Measurements from ENCODE around the gene MTHFD2. TPM values are rescaled to one million over a fixed set of nuclear protein-coding genes. Genes with fewer than 3 reads are reported as not detected.
"Not testable (repeated sequence)": the region's sequence is repeated elsewhere in the genome, so short reads cannot be mapped to it uniquely, and the experiment has no call there.

Gene MTHFD2
- total RNA-seq, 1 experiment from 2014 or later, result 118 TPM

- Histone ChIP-seq H3K9me2 (replicated peaks; ENCODE audit: low read length) (no peaks in the 10 kb centered on the region), H3K27ac (ENCODE audit: low read length) (peak overlapping the region; percentile 70), H4K20me1 (ENCODE audit: low read length) (peaks cover 41% of the 10 kb centered on the region), H3K4me2 (ENCODE audit: low read length) (peak overlapping the region; percentile 69), H3K27me3 (ENCODE audit: low read length) (no peaks in the 10 kb centered on the region), H3K79me2 (ENCODE audit: low read length) (peaks cover 72% of the 10 kb centered on the region), H3K36me3 (ENCODE audit: low read depth, low read length) (peaks cover 40% of the 10 kb centered on the region), H3K9me3 (ENCODE audit: low read length) (no peaks in the 10 kb centered on the region), H3K4me3 (ENCODE audit: low read length) (peak overlapping the region; percentile 26; the same call in 1 of the 2 replicates), H3K9ac (ENCODE audit: low read length) (no peak overlapping the region), H2AFZ (ENCODE audit: low read length) (no peak overlapping the region), H3K4me1 (ENCODE audit: insufficient read depth, low read length) (peaks cover 32% of the 10 kb centered on the region), H3F3A (ENCODE audit: low read length, unreplicated experiment) (no peaks in the 10 kb centered on the region)
- TF ChIP-seq CTCF (conservative IDR thresholded peaks at IDR 0.05; ENCODE audit: low read depth, low read length), result no peak
- no peak for TF ChIP-seq EZH2 (IDR thresholded peaks at IDR 0.05; ENCODE audit: low read length, unreplicated experiment)
- TF ChIP-seq EZH2phosphoT487 (IDR thresholded peaks at IDR 0.05; ENCODE audit: borderline replicate concordance, low read length), result no peak
- BruUV-seq (replicated peaks), result no TSS peak
- peak; percentile 27 for DNase-seq
- intact Hi-C loops (cut with micrococcal nuclease), result no loop called here
- ChIA-PET CTCF (no interaction called here), POLR2A (ENCODE audit: unreplicated experiment) (no interaction called here)
- no peak for ATAC-seq
Observed at GRCh38 chr2:74206180-74206688, 7.8 kb downstream of the MTHFD2 start.

GRCh38 chr2:74212702-74213410 lies 14.4 kb downstream of the MTHFD2 start:
- no peaks in the 10 kb centered on the region for H3K9me3 ChIP-seq (ENCODE audit: low read length)
- peaks cover 7% of the 10 kb centered on the region for H3K79me2 ChIP-seq (ENCODE audit: low read length)
- POLR2A ChIA-PET (ENCODE audit: unreplicated experiment), result no interaction called here
- no peaks in the 10 kb centered on the region; the same call in 1 of the 2 replicates for H4K20me1 ChIP-seq (ENCODE audit: low read length)
- intact Hi-C loops (cut with micrococcal nuclease), result no loop called here
- TF ChIP-seq CTCF (conservative IDR thresholded peaks at IDR 0.05; ENCODE audit: low read depth, low read length) (no peak), EZH2 (IDR thresholded peaks at IDR 0.05; ENCODE audit: low read length, unreplicated experiment) (no peak), EZH2phosphoT487 (IDR thresholded peaks at IDR 0.05; ENCODE audit: borderline replicate concordance, low read length) (no peak)
- no peak overlapping the region for H3K4me3 ChIP-seq (ENCODE audit: low read length)
- no peaks in the 10 kb centered on the region for H3K4me1 ChIP-seq (ENCODE audit: insufficient read depth, low read length)
- CTCF ChIA-PET, result no interaction called here
- H3F3A ChIP-seq (ENCODE audit: low read length, unreplicated experiment), result no peaks in the 10 kb centered on the region
- H3K36me3 ChIP-seq (ENCODE audit: low read depth, low read length), result peaks cover 67% of the 10 kb centered on the region
- H3K9ac ChIP-seq (ENCODE audit: low read length), result no peak overlapping the region
- H3K27me3 ChIP-seq (ENCODE audit: low read length), result no peaks in the 10 kb centered on the region
- no peak for DNase-seq
- no peak for ATAC-seq
- no peaks in the 10 kb centered on the region for H3K9me2 ChIP-seq (replicated peaks; ENCODE audit: low read length)
- no peak overlapping the region for H3K27ac ChIP-seq (ENCODE audit: low read length)
- H2AFZ ChIP-seq (ENCODE audit: low read length), result no peak overlapping the region
- no peak overlapping the region for H3K4me2 ChIP-seq (ENCODE audit: low read length)
- no TSS peak for BruUV-seq (replicated peaks)

- H3K4me2 ChIP-seq (ENCODE audit: low read length); H3K27me3 ChIP-seq (ENCODE audit: low read length); H3K9ac ChIP-seq (ENCODE audit: low read length); POLR2A ChIA-PET (ENCODE audit: unreplicated experiment); CTCF ChIA-PET; H3K27ac ChIP-seq (ENCODE audit: low read length); H3K4me1 ChIP-seq (ENCODE audit: insufficient read depth, low read length); H2AFZ ChIP-seq (ENCODE audit: low read length); H4K20me1 ChIP-seq (ENCODE audit: low read length); DNase-seq; H3K9me2 ChIP-seq (replicated peaks; ENCODE audit: low read length); H3F3A ChIP-seq (ENCODE audit: low read length, unreplicated experiment); H3K79me2 ChIP-seq (ENCODE audit: low read length); ATAC-seq; H3K4me3 ChIP-seq (ENCODE audit: low read length); H3K9me3 ChIP-seq (ENCODE audit: low read length); BruUV-seq (replicated peaks); intact Hi-C loops (cut with micrococcal nuclease): not testable (repeated sequence)
- H3K36me3 ChIP-seq (ENCODE audit: low read depth, low read length), result peaks cover 57% of the 10 kb centered on the region
Observed at GRCh38 chr2:74215771-74216170, 17.4 kb downstream of the MTHFD2 start.

Data from PC-3 (cell line).